ENCODE data around the gene CD200R1. TPM values are rescaled to one million over a fixed set of nuclear protein-coding genes. Genes with fewer than 3 reads are reported as not detected.

Gene CD200R1
- total and polyA plus RNA-seq, 2 of the 13 experiments (the other 11 are each of a cell fraction or from before 2014, with no cell fraction given), result 0.04 TPM; not detected in 1

- TF ChIP-seq, protein P1, sequence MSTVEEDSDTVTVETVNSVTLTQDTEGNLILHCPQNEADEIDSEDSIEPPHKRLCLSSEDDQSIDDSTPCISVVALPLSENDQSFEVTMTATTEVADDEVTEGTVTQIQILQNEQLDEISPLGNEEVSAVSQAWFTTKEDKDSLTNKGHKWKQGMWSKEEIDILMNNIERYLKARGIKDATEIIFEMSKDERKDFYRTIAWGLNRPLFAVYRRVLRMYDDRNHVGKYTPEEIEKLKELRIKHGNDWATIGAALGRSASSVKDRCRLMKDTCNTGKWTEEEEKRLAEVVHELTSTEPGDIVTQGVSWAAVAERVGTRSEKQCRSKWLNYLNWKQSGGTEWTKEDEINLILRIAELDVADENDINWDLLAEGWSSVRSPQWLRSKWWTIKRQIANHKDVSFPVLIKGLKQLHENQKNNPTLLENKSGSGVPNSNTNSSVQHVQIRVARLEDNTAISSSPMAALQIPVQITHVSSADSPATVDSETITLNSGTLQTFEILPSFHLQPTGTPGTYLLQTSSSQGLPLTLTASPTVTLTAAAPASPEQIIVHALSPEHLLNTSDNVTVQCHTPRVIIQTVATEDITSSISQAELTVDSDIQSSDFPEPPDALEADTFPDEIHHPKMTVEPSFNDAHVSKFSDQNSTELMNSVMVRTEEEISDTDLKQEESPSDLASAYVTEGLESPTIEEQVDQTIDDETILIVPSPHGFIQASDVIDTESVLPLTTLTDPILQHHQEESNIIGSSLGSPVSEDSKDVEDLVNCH (CRISPR knock-in tag; IDR thresholded peaks at IDR 0.05), result 0 out of 2 replicates have a peak, but pooled peaks have one; percentile 53
- peak; percentile 71 for TF ChIP-seq XRCC5 (optimal IDR thresholded peaks at IDR 0.05; ENCODE audit: low read length)
- no peak for TF ChIP-seq ZNF30 (CRISPR knock-in tag; IDR thresholded peaks at IDR 0.05)
- peak; percentile 34; the same call in 1 of the 2 replicates for TF ChIP-seq TSC22D2 (CRISPR knock-in tag; IDR thresholded peaks at IDR 0.05; ENCODE audit: borderline replicate concordance)
- peak; percentile 86 for TF ChIP-seq SRY (CRISPR knock-in tag; IDR thresholded peaks at IDR 0.05)
- no peak for TF ChIP-seq ZBTB1 (CRISPR knock-in tag; IDR thresholded peaks at IDR 0.05; ENCODE audit: borderline replicate concordance)
- TF ChIP-seq ZNF574 (CRISPR knock-in tag; IDR thresholded peaks at IDR 0.05), result peak; percentile 91
- TF ChIP-seq ZNF761 (CRISPR knock-in tag; conservative IDR thresholded peaks at IDR 0.05), result 0 out of 2 replicates have a peak, but pooled peaks have one; percentile 58
- TF ChIP-seq TMF1 (CRISPR knock-in tag; IDR thresholded peaks at IDR 0.05; ENCODE audit: low read depth), result 0 out of 2 replicates have a peak, but pooled peaks have one; percentile 43
- TF ChIP-seq SNAPC4 (CRISPR knock-in tag; IDR thresholded peaks at IDR 0.05), result peak; percentile 53; the same call in 1 of the 2 replicates
- no peak for TF ChIP-seq NFIB (CRISPR knock-in tag; IDR thresholded peaks at IDR 0.05; ENCODE audit: borderline replicate concordance)
- no peak; the same call in 1 of the 2 replicates for TF ChIP-seq SNAPC2 (CRISPR knock-in tag; IDR thresholded peaks at IDR 0.05)
- peak; percentile 98 for TF ChIP-seq KMT2A (CRISPR knock-in tag; IDR thresholded peaks at IDR 0.05)
- TF ChIP-seq, protein P2, sequence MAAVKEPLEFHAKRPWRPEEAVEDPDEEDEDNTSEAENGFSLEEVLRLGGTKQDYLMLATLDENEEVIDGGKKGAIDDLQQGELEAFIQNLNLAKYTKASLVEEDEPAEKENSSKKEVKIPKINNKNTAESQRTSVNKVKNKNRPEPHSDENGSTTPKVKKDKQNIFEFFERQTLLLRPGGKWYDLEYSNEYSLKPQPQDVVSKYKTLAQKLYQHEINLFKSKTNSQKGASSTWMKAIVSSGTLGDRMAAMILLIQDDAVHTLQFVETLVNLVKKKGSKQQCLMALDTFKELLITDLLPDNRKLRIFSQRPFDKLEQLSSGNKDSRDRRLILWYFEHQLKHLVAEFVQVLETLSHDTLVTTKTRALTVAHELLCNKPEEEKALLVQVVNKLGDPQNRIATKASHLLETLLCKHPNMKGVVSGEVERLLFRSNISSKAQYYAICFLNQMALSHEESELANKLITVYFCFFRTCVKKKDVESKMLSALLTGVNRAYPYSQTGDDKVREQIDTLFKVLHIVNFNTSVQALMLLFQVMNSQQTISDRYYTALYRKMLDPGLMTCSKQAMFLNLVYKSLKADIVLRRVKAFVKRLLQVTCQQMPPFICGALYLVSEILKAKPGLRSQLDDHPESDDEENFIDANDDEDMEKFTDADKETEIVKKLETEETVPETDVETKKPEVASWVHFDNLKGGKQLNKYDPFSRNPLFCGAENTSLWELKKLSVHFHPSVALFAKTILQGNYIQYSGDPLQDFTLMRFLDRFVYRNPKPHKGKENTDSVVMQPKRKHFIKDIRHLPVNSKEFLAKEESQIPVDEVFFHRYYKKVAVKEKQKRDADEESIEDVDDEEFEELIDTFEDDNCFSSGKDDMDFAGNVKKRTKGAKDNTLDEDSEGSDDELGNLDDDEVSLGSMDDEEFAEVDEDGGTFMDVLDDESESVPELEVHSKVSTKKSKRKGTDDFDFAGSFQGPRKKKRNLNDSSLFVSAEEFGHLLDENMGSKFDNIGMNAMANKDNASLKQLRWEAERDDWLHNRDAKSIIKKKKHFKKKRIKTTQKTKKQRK (IDR thresholded peaks at IDR 0.05; ENCODE audit: low read length), result no peak
These were observed 16.0 kb upstream of the CD200R1 start, which contains the start of gene GTPBP8 (continued) for GRCh38 chr3:112990672-112991602.

Measured in HepG2 (cell line).